Measurements from ENCODE around the gene TNFSF10. TPM values are rescaled to one million over a fixed set of nuclear protein-coding genes. Genes with fewer than 3 reads are reported as not detected.
A peak's percentile ranks its signal among the peaks of the same experiment; 100 is the strongest.
"Not testable (repeated sequence)": the region's sequence is repeated elsewhere in the genome, so short reads cannot be mapped to it uniquely, and the experiment has no call there.

TNFSF10 gene
- total RNA-seq, 1 donor from 2014 or later: 13.0 TPM

GRCh38 chr3:172521837-172522726, 1.1 kb downstream of the TNFSF10 start:
- DNase-seq (ENCODE audit: low spot score); intact Hi-C loops (cut with DNase I): not testable (repeated sequence)

- intact Hi-C loops (cut with DNase I): no loop called here
- no peak for DNase-seq (ENCODE audit: low spot score)
Measured at GRCh38 chr3:172520301-172520831, 2.9 kb downstream of the TNFSF10 start.

DNA sequence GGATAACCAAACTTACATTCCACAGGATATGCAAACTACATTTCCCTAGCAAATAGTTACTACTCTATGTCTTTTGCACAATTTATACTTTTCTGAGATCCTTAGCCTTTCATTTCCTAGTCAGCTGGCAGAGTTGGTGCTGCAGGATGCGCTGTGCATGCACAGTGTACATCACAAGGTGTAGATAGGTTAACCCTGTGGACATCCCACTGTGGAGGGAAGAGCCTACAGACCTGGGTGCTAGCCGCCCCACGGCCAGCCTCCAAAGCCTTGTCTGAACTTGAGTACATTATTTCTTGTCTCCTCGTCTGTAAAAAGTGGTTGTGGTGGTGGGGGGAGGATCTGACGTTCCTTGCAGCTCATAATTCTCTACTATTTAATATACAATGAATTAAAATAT, 3.5 kb downstream of the TNFSF10 start:
- intact Hi-C loops (cut with DNase I): loop anchor here (5.0 kb wide), 1 partner anchor 68 kb away; no protein-coding TSS in a partner anchor
- DNase-seq (ENCODE audit: low spot score): no peak

GRCh38 chr3:172518929-172519640, 4.1 kb downstream of the TNFSF10 start:
- intact Hi-C loops (cut with DNase I): loop anchor here (5.0 kb wide), 1 partner anchor 68 kb away; no protein-coding TSS in a partner anchor
- no peak for DNase-seq (ENCODE audit: low spot score)

DNA sequence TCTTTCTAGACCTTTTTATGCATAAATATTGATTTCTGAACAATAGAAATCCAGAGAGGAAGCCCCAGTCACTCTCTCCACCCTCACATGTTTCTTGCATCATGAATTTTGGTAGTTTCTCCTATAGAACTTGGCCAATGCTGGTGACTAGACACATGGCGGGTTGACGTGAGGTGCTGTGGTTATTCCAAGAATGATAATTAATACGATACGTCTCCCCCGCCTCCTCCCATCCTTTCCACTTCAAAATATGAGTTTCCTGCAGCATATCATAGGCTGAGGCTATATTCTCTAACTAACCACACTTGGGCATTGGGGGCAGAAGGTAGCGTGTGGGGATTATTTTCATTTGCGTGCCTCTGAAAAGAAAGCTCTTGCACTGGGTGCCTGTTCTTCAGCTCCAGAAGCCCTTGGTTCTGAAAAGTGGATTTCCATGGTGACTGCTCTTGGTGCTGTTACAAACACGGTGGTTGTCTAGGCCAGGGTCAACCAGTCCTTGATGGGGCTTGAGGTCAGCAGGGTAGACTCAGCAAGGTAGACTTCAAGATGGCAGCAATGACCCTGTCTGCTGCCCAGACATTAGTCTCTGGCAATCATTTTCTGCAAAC, 5.3 kb downstream of the TNFSF10 start:
- no peak for DNase-seq (ENCODE audit: low spot score)
- intact Hi-C loops (cut with DNase I): loop anchor here (5.0 kb wide), 1 partner anchor 69 kb away; no protein-coding TSS in a partner anchor

GRCh38 chr3:172516318-172517214, 6.7 kb downstream of the TNFSF10 start:
- intact Hi-C loops (cut with DNase I): loop anchor here (5.0 kb wide), 1 partner anchor 71 kb away; no protein-coding TSS in a partner anchor
- no peak for DNase-seq (ENCODE audit: low spot score)

- intact Hi-C loops (cut with DNase I): loop anchor here (5.0 kb wide), 1 partner anchor 72 kb away; no protein-coding TSS in a partner anchor
- no peak for DNase-seq (ENCODE audit: low spot score)
Measured at GRCh38 chr3:172515130-172515918, 7.9 kb downstream of the TNFSF10 start.

DNA sequence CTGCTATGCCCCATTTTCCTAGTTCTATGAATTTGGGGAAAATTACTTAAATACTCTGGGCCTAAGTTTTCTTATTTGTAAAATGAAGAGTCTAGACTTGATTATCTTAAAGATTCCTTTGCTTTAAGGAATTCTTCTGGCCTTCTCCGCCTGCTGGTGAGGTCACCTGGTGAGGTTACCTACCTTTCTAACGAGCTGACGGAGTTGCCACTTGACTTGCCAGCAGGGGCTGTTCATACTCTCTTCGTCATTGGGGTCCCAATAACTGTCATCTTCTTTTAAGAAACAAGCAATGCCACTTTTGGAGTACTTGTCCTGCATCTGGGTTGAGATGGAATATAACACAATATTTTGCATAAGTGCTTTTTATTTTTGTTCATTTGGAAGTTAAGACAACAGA, 8.6 kb downstream of the TNFSF10 start:
- no peak for DNase-seq (ENCODE audit: low spot score)
- intact Hi-C loops (cut with DNase I): loop anchor here (5.0 kb wide), 2 partner anchors 48 to 73 kb away; no protein-coding TSS in a partner anchor

- intact Hi-C loops (cut with DNase I): loop anchor here (5.0 kb wide), 1 partner anchor 49 kb away; no protein-coding TSS in a partner anchor
- DNase-seq (ENCODE audit: low spot score): no peak
Measured at GRCh38 chr3:172513488-172513887, 9.7 kb downstream of the TNFSF10 start.

DNA sequence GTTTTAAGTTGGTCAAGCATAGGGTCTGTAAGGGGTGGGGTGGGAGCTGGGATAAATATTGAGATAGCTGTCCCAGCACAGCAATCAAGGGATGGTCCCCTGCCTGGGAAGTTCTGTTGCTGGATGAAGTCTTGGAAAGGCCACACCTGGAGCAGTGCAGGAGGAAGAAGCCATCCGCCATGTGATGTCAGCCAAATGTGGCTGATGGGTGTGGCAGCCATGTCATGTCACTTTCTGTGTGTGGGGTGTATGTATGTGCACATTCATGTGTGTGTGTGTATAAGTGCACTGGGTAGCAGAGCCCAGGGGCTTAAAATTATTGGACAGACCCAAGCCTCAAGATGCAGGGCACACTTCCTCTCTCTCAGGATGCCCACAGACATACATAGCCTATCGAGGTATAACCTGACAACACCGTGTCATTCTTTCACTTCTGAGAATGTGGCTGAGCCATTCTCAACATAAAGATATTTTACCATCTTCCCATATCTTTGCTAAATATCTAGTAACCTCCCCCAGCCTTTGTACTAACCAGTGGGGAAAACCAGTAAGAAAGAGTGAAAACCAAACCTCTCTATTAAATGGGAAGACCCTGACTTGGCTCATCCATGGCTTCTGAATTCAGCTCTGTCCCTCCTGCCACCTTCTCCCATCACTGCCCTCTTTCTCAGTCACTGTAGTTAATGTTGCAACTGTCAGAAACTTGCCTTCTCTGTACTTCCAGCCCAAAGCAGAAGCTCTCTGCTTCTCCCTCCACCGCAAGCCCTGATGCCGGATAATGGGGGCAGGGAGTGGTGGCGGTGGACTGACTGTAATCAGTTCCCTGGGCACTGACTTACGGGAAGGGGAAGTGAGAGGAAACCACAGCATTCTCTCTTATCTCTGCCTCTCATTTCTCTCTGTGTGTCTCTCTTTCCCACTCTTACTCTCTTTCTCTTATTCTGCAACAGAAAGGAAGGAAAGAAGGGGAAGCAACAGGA, 11.2 kb downstream of the TNFSF10 start:
- intact Hi-C loops (cut with DNase I): loop anchor here (5.0 kb wide), 1 partner anchor 50 kb away; no protein-coding TSS in a partner anchor
- peak; percentile 94 for DNase-seq (ENCODE audit: low spot score)

DNA sequence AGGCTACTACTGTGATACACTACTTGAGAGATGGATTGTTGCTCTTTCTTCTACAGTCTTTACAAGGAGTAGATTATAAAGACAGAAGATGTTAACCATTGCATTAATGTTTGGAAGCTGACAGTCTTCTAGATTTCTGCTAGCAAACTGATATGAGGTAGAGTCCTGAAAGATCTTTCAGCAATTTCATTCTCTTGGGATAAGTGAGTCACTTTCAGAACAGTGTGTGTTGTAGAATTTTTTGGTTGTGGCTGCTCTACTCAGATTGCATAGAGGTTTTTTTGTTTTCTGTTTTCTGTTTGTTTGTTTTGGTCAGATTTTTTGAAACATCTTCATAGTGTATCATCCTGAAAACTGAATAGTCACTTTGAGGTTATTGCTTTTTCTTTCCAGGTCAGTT, 17.1 kb downstream of the TNFSF10 start:
- intact Hi-C loops (cut with DNase I): no loop called here

GRCh38 chr3:172501540-172501939, 21.7 kb downstream of the TNFSF10 start:
- no peak for DNase-seq (ENCODE audit: low spot score)
- intact Hi-C loops (cut with DNase I): no loop called here

More for the DNA sequence above, 17.1 kb downstream of the TNFSF10 start:
- no peak for DNase-seq (ENCODE audit: low spot score)

DNA sequence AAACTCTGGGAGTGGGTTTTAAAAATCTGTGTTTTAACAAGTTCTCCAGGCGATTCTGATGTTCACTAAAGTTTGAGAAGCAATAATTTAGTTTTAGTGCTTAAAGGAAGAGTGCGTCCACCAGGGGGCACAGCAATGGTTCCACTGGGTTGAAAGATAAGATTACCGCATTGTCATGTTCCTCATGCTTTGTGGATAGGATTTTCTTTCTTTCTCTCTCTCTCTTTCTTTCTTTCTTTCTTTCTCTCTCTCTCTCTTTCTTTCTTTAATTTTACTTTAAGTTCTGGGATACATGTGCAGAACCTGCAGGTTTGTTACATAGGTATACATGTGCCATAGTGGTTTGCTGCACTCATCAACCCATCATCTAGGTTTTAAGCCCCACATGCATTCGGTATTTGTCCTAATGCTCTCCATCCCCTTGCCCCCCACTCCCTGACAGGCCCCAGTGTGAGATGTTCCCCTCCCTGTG, 33.0 kb downstream of the TNFSF10 start:
- intact Hi-C loops (cut with DNase I): loop anchor here (1.0 kb wide), 1 partner anchor 106 kb away; no protein-coding TSS in a partner anchor
- DNase-seq (ENCODE audit: low spot score): peak; percentile 86

DNA sequence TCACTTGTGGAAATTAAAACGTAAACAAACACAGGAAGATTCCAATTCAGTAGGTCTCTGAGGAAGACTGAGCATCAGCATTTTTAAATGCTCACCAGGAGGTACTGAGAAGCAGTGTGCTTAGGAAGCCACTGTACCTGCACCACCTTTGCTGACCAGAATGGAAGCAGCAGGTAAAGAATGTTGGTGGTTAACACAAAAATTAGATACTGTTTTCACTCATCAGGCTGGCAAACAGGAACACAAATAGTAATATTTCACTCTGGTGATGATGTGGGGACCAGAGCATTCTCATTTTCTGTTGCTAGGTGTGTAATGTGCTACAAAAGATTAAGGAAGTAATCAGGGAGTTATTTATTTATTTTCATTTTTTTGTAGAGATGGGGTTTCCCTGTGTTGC, 45.1 kb downstream of the TNFSF10 start:
- no peak for DNase-seq (ENCODE audit: low spot score)
- intact Hi-C loops (cut with DNase I): loop anchor here (10.0 kb wide), 1 partner anchor 113 kb away; no protein-coding TSS in a partner anchor

DNA sequence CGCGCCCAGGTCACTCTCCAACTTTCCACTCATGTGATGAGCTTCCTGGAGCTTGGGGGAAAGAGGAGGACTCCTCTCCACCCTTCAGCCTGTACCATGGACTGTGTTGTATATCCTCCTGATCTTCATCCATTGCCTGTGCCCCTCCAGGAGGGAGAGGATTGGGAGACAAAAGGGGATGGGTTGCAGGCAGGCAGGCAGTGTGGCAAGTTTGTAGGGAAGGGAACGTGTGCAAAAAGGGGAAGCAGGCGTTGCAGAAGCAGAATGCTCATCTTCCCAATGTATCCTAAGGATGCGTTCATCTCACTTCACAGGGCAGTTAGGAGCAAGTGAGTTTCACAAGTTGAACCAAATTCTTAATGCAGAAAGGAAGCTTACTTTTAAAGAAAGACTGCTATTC, 46.9 kb downstream of the TNFSF10 start:
- intact Hi-C loops (cut with DNase I): loop anchor here (10.0 kb wide), 1 partner anchor 112 kb away; no protein-coding TSS in a partner anchor
- no peak for DNase-seq (ENCODE audit: low spot score)

DNA sequence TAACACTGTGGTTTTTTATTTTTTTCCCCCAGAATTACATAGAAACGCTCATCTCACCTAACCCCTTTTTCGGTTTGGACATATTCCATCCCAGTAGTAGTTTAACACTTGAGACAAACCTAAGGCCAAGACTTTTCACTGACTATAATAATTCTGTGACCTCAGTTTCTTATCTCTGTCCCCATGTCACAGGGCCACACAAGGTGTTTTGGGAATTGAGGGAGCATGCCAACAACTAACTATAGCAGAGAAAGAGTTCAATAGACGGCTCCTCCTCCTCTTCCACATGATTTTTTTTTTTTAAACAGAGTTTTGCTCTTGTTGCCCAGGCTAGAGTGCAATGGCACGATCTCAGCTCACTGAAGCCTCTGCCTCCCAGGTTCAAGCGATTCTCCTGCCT, 47.5 kb downstream of the TNFSF10 start:
- no peak for DNase-seq (ENCODE audit: low spot score)
- intact Hi-C loops (cut with DNase I): loop anchor here (10.0 kb wide), 1 partner anchor 111 kb away; no protein-coding TSS in a partner anchor

Data from cardiac septum (tissue), 1 donor.